ENCODE measurements around the gene ITPKB. TPM values are rescaled to one million over a fixed set of nuclear protein-coding genes. Genes with fewer than 3 reads are reported as not detected.

Gene ITPKB
- total RNA-seq, 1 experiment from 2014 or later = 17.7 TPM

DNA sequence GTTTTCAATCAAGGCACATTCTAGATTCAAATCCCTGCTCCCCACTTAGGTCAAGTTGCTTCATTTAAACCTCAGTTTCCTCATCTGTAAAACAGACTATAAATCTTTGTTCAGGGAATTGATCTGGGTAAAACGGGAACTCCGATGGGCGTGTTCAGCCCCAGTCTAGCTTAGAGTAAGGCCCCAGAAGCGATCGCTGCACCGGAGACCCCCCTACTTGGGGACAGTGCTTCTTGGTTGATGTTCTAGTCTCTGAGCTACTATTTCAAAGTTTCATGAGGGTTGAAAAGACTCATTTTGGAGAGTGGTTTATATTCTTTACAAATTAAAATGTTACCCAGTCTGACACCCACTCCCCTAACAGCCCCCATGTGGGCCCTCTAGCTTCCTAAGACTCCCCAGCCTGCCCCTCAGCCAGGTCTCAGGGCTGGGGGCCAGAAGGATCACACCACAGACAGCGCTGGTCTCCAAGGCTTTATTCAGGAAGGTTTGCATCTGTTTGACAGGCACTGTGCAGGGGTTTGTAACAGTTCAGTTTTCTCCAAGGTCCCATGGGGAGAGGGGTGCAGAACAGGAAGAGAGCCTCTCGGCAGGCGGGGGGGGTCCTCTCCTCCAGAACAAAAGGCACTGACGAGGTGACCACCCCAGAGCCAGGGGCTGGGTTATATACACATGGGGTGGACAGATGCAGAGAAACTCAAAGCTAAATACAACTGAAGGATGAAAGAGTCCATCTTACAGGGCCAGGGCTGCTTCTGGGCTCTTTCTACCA is 107.7 kb downstream of the ITPKB start:
- H3F3A ChIP-seq (ENCODE audit: low read length, unreplicated experiment) = no peaks in the 10 kb centered on the region
- no peaks in the 10 kb centered on the region for H4K20me1 ChIP-seq (ENCODE audit: low read length)
- H3K4me3 ChIP-seq (ENCODE audit: low read length) = no peak overlapping the region
- ATAC-seq = no peak
- POLR2A ChIA-PET (ENCODE audit: unreplicated experiment) = no interaction called here
- peaks cover 21% of the 10 kb centered on the region for H3K4me1 ChIP-seq (ENCODE audit: insufficient read depth, low read length)
- H3K4me2 ChIP-seq (ENCODE audit: low read length) = no peak overlapping the region
- no peak for DNase-seq
- H2AFZ ChIP-seq (ENCODE audit: low read length) = no peak overlapping the region
- H3K79me2 ChIP-seq (ENCODE audit: low read length) = no peaks in the 10 kb centered on the region
- no peaks in the 10 kb centered on the region for H3K36me3 ChIP-seq (ENCODE audit: low read depth, low read length)
- CTCF ChIA-PET = no interaction called here
- H3K27me3 ChIP-seq (ENCODE audit: low read length) = no peaks in the 10 kb centered on the region
- no peak overlapping the region for H3K9ac ChIP-seq (ENCODE audit: low read length)
- H3K27ac ChIP-seq (ENCODE audit: low read length) = no peak overlapping the region
- intact Hi-C loops (cut with micrococcal nuclease) = no loop called here
- BruUV-seq (replicated peaks) = no TSS peak
- H3K9me2 ChIP-seq (replicated peaks; ENCODE audit: low read length) = no peaks in the 10 kb centered on the region
- H3K9me3 ChIP-seq (ENCODE audit: low read length) = no peaks in the 10 kb centered on the region
- TF ChIP-seq EZH2phosphoT487 (IDR thresholded peaks at IDR 0.05; ENCODE audit: borderline replicate concordance, low read length) (no peak), EZH2 (IDR thresholded peaks at IDR 0.05; ENCODE audit: low read length, unreplicated experiment) (no peak)
- TF ChIP-seq, protein P1, sequence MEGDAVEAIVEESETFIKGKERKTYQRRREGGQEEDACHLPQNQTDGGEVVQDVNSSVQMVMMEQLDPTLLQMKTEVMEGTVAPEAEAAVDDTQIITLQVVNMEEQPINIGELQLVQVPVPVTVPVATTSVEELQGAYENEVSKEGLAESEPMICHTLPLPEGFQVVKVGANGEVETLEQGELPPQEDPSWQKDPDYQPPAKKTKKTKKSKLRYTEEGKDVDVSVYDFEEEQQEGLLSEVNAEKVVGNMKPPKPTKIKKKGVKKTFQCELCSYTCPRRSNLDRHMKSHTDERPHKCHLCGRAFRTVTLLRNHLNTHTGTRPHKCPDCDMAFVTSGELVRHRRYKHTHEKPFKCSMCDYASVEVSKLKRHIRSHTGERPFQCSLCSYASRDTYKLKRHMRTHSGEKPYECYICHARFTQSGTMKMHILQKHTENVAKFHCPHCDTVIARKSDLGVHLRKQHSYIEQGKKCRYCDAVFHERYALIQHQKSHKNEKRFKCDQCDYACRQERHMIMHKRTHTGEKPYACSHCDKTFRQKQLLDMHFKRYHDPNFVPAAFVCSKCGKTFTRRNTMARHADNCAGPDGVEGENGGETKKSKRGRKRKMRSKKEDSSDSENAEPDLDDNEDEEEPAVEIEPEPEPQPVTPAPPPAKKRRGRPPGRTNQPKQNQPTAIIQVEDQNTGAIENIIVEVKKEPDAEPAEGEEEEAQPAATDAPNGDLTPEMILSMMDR (conservative IDR thresholded peaks at IDR 0.05; ENCODE audit: low read depth, low read length) = no peak

DNA sequence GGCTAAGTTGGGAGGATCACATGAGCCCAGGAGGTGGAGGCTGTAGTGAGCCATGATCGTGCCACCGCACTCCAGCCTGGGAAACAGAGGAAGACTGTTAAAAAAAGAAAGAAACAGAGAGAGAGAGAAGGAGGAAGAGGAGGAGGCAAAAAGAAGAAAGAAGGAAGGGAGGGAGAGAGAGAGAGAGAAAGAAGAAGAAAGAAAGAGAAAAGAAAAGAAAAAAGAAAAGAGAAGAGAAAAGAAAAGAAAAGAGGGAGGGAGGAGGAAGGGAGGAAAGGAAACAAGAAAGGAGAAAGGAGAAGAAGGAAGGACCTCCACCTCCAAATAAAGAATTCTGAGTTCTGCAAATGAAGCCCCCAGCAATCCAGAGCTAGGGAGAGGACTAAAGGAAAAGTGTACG is 108.5 kb downstream of the ITPKB start:
- POLR2A ChIA-PET (ENCODE audit: unreplicated experiment) = no interaction called here
- no peaks in the 10 kb centered on the region for H3K9me2 ChIP-seq (replicated peaks; ENCODE audit: low read length)
- no peak for DNase-seq
- no peaks in the 10 kb centered on the region for H3K9me3 ChIP-seq (ENCODE audit: low read length)
- H3K27me3 ChIP-seq (ENCODE audit: low read length) = no peaks in the 10 kb centered on the region
- no peak for ATAC-seq
- no peaks in the 10 kb centered on the region for H3K36me3 ChIP-seq (ENCODE audit: low read depth, low read length)
- no peak overlapping the region for H3K9ac ChIP-seq (ENCODE audit: low read length)
- no peak overlapping the region for H3K4me3 ChIP-seq (ENCODE audit: low read length)
- no peak overlapping the region for H3K4me2 ChIP-seq (ENCODE audit: low read length)
- BruUV-seq (replicated peaks) = no TSS peak
- no peak overlapping the region for H3K27ac ChIP-seq (ENCODE audit: low read length)
- no peaks in the 10 kb centered on the region for H4K20me1 ChIP-seq (ENCODE audit: low read length)
- no peaks in the 10 kb centered on the region for H3K79me2 ChIP-seq (ENCODE audit: low read length)
- CTCF ChIA-PET = interaction anchor here (0.8 kb wide), 1 partner anchor 198 kb away, joined by 3 read pairs; no protein-coding TSS in a partner anchor
- intact Hi-C loops (cut with micrococcal nuclease) = no loop called here
- peaks cover 14% of the 10 kb centered on the region for H3K4me1 ChIP-seq (ENCODE audit: insufficient read depth, low read length)
- H2AFZ ChIP-seq (ENCODE audit: low read length) = no peak overlapping the region
- no peaks in the 10 kb centered on the region for H3F3A ChIP-seq (ENCODE audit: low read length, unreplicated experiment)
- TF ChIP-seq, protein P1 (conservative IDR thresholded peaks at IDR 0.05; ENCODE audit: low read depth, low read length) = no peak
- TF ChIP-seq EZH2 (IDR thresholded peaks at IDR 0.05; ENCODE audit: low read length, unreplicated experiment) = no peak
- no peak for TF ChIP-seq EZH2phosphoT487 (IDR thresholded peaks at IDR 0.05; ENCODE audit: borderline replicate concordance, low read length)

DNA sequence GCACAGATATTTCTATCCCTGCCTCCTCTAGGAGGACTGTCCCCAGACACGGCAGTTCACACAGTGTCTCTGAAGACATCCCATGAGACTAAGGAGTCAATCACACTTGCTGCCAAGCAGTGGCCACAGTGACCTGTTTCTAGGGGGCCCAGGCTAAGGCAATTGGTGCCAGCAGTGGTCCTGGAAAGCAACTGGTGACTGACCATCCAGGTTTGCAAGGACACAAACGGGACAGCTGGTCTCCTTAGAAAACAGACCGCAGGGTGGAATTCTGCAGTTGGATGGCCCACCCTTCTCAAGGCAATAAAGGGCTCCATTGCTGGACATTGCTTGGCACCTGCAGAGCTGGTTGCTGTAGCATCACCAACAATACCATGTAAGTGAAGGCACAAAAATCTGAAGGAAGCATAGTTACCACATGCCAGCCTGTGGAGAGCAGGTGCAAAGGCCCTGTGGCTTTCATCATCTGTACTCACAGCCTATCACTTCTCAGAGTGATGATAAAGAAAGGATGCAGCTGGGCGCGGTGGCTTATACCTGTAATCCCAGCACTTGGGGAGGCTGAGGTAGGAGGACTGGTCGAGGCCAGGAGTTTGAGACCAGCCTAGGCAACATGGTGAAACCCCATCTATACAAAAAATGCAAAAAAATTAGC is 109.1 kb downstream of the ITPKB start:
- H2AFZ ChIP-seq (ENCODE audit: low read length) = no peak overlapping the region
- ATAC-seq (no peak), DNase-seq (no peak)
- no peak overlapping the region for H3K27ac ChIP-seq (ENCODE audit: low read length)
- POLR2A ChIA-PET (ENCODE audit: unreplicated experiment) = no interaction called here
- H4K20me1 ChIP-seq (ENCODE audit: low read length) = no peaks in the 10 kb centered on the region
- no peaks in the 10 kb centered on the region for H3K27me3 ChIP-seq (ENCODE audit: low read length)
- CTCF ChIA-PET = interaction anchor here (0.8 kb wide), 1 partner anchor 198 kb away, joined by 3 read pairs; no protein-coding TSS in a partner anchor
- no peaks in the 10 kb centered on the region for H3K36me3 ChIP-seq (ENCODE audit: low read depth, low read length)
- H3K79me2 ChIP-seq (ENCODE audit: low read length) = no peaks in the 10 kb centered on the region
- no TSS peak for BruUV-seq (replicated peaks)
- H3K9me2 ChIP-seq (replicated peaks; ENCODE audit: low read length) = no peaks in the 10 kb centered on the region
- H3F3A ChIP-seq (ENCODE audit: low read length, unreplicated experiment) = no peaks in the 10 kb centered on the region
- peaks cover 12% of the 10 kb centered on the region for H3K4me1 ChIP-seq (ENCODE audit: insufficient read depth, low read length)
- no peak overlapping the region for H3K9ac ChIP-seq (ENCODE audit: low read length)
- H3K4me2 ChIP-seq (ENCODE audit: low read length) = no peak overlapping the region
- no peaks in the 10 kb centered on the region for H3K9me3 ChIP-seq (ENCODE audit: low read length)
- intact Hi-C loops (cut with micrococcal nuclease) = no loop called here
- H3K4me3 ChIP-seq (ENCODE audit: low read length) = no peak overlapping the region
- no peak for TF ChIP-seq EZH2 (IDR thresholded peaks at IDR 0.05; ENCODE audit: low read length, unreplicated experiment)
- TF ChIP-seq, protein P1 (conservative IDR thresholded peaks at IDR 0.05; ENCODE audit: low read depth, low read length) = no peak
- TF ChIP-seq EZH2phosphoT487 (IDR thresholded peaks at IDR 0.05; ENCODE audit: borderline replicate concordance, low read length) = no peak

Data from PC-3 (cell line).